Cardiac fibroblast (primary cell): Measurements from ENCODE around the gene GRIN2C.
A peak's percentile ranks its signal among the peaks of the same experiment; 100 is the strongest.

Experiments
- DNase-seq, 2 donors: peaks; one replicate each; pipeline versions ENCODE4 v3.0.0 to v3.0.0-alpha.2; 2010; ENCODE audit warnings: low read depth in 2 of 2
- H3K4me3 ChIP-seq, 2 donors: replicated peaks in 1 of 2; 1 replicate in 1 of 2; 2 replicates in 1 of 2; pipeline ENCODE4 v1.5.1; 2011; ENCODE audit warnings: low read depth in 2 of 2, low read length in 2 of 2, mild to moderate bottlenecking in 2 of 2, moderate library complexity in 1 of 2
- TF ChIP-seq, protein P1 (sequence below): IDR thresholded peaks from one replicate; pipeline ENCODE4 v1.5.1; 2011; ENCODE audit warnings: low read depth, mild to moderate bottlenecking, low read length, inconsistent platforms

The GRIN2C gene

GRCh38 chr17:74892013-74892841, 32.5 kb upstream of the GRIN2C start:
- TF ChIP-seq, protein P1, sequence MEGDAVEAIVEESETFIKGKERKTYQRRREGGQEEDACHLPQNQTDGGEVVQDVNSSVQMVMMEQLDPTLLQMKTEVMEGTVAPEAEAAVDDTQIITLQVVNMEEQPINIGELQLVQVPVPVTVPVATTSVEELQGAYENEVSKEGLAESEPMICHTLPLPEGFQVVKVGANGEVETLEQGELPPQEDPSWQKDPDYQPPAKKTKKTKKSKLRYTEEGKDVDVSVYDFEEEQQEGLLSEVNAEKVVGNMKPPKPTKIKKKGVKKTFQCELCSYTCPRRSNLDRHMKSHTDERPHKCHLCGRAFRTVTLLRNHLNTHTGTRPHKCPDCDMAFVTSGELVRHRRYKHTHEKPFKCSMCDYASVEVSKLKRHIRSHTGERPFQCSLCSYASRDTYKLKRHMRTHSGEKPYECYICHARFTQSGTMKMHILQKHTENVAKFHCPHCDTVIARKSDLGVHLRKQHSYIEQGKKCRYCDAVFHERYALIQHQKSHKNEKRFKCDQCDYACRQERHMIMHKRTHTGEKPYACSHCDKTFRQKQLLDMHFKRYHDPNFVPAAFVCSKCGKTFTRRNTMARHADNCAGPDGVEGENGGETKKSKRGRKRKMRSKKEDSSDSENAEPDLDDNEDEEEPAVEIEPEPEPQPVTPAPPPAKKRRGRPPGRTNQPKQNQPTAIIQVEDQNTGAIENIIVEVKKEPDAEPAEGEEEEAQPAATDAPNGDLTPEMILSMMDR, result no peak
- H3K4me3 ChIP-seq, result no peak overlapping the region
- DNase-seq, result no peak

GRCh38 chr17:74890554-74890953, 30.9 kb upstream of the GRIN2C start:
- H3K4me3 ChIP-seq, result no peak overlapping the region
- no peak for DNase-seq
- TF ChIP-seq, protein P1, result no peak

DNA sequence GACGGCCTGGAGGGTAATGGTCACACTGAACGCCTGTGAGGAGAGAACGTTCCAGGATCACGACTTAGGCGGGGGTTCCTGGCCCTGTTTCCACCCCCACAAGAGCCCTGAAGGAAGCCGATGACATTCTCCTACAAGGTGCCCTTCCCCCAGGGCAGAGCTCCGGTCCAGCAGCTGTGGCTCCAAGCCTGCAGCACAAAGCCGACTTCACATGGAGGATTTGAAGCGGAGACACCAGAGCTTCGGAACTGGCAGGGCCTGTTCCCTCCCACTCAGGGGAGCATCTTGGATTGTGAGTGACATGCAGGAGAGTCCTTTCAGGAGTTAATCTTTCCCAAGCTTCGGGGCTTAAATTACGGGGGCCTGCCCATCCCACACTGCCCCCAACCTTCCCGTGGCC, 28.8 kb upstream of the GRIN2C start:
- TF ChIP-seq, protein P1, result no peak
- no peak overlapping the region for H3K4me3 ChIP-seq
- DNase-seq, result no peak

DNA sequence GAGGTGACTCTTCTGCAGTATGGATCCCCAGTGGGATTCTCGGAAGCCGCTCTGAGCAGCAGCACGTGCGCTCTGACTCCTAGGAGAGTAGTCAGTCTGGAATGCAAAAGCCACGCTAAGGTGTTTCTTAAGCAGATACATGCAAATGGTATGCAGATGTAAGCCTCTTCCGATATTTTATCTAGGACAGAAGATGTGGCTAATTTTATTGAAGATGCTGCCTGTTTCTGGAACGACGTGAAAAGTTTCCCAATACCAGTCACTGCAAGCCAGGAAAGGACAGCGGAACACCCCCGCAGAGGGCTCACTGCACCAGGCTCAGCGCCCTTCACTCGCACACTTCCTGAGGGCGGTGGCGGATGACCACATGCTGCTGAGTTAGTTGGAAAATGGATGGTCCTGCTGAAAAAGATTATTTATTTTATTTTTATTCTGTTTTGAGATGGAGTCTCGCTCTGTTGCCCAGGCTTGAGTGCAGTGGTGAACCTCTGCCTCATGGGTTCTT, 23.6 kb upstream of the GRIN2C start:
- TF ChIP-seq, protein P1, result no peak
- peak in 1 of 2 donors; percentile 47 for DNase-seq
- H3K4me3 ChIP-seq, result no peak overlapping the region

DNA sequence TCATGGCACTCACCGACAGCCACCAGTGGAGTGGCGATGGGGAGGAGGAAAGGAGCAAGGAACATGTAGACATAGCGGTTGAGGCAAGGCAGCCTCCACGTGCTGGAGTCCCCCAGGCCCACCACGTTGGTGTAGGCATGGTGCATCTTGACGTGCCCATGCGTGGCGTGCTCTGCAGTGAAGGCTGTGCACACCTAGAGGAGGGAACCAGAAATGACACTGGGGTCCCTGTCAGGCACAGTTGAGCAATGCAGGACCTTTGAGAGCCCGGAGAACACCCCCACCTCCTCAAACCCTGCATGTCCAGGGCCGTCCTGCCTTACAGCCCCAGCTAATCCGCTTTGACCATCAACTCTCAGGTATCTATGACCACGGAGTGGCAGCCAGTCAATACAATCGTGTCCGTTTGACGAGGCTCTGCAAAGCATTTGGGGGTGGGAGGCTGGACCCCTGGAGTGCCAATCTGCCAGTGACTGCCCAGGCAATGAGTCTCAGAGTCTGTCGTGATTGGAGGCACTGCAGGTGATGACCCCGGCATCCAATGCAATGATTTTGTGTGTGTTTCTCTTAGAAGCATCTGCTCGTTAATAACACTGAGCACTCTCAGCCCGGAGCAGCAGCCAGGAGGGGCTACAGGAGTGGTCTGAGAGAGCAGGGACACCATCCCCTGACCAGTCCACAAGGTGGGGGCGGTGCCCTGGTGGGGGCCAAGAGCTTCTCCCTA, 23.0 kb upstream of the GRIN2C start:
- TF ChIP-seq, protein P1, result no peak
- DNase-seq, result no peak
- no peak overlapping the region for H3K4me3 ChIP-seq

DNA sequence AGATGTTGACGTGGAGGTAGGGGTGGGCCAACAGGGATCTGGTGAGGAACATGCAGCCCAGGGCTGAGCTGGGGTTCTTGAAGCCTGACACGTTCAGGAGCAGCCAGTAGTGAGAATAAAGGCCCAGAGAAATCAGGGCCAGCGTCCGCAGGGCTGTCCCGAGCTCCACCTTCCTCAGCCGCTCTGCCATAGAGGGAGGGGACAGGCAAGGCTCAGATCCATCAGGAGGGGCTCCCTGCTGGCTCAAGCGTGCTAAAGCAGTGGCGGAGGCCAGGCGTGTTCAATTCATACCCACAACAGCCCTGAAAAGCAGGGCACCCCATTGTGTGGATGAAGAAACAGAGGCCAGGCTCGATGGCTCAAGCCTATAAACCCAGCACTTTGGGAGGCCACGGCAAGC, 21.4 kb upstream of the GRIN2C start:
- DNase-seq, result no peak
- TF ChIP-seq, protein P1, result no peak
- H3K4me3 ChIP-seq, result no peak overlapping the region
